Fibroblast of villous mesenchyme (primary cell): ENCODE data around the gene ZFAND6. TPM values are rescaled to one million over a fixed set of nuclear protein-coding genes. Genes with fewer than 3 reads are reported as not detected.

Experiments used
- DNase-seq: peaks from one replicate; pipeline ENCODE4 v3.0.0-alpha.2; 2010; ENCODE audit warnings: low read depth
- H3K4me3 ChIP-seq: 2 replicates; pipeline ENCODE4 v1.5.1; 2011; ENCODE audit warnings: low read depth, mild to moderate bottlenecking, low read length
- CTCF ChIP-seq: IDR thresholded peaks from 2 replicates; pipeline ENCODE4 v1.5.1; 2012; ENCODE audit warnings: low read depth, mild to moderate bottlenecking, low read length; ENCODE audit not compliant: insufficient read depth
- total RNA-seq: library from RNA; depleted of rRNA; stranded (reverse); fragments of >200 nt; gene quantifications from 2 replicates; pipeline ENCODE4 v1.2.3, GENCODE V29; 2012

Gene ZFAND6
- total RNA-seq, 1 donor, result 123 TPM

- TF ChIP-seq CTCF, result no peak
- no peak overlapping the region for H3K4me3 ChIP-seq
- no peak for DNase-seq
Observed at GRCh38 chr15:80081390-80081789, 21.9 kb downstream of the ZFAND6 start.

- TF ChIP-seq CTCF, result peak; percentile 40
- DNase-seq, result no peak
- no peak overlapping the region for H3K4me3 ChIP-seq
Observed at GRCh38 chr15:80087104-80087503, 27.6 kb downstream of the ZFAND6 start.

GRCh38 chr15:80090041-80090440, 30.6 kb downstream of the ZFAND6 start:
- no peak for DNase-seq
- no peak overlapping the region for H3K4me3 ChIP-seq
- TF ChIP-seq CTCF, result no peak

GRCh38 chr15:80090879-80091503, 31.5 kb downstream of the ZFAND6 start:
- no peak overlapping the region for H3K4me3 ChIP-seq
- no peak for DNase-seq
- TF ChIP-seq CTCF, result peak; percentile 48

- TF ChIP-seq CTCF, result no peak
- DNase-seq, result peak; percentile 80
- no peak overlapping the region for H3K4me3 ChIP-seq
Observed at GRCh38 chr15:80093854-80094418, 34.5 kb downstream of the ZFAND6 start.

GRCh38 chr15:80095511-80095910, 36.0 kb downstream of the ZFAND6 start:
- no peak for DNase-seq
- no peak overlapping the region for H3K4me3 ChIP-seq
- no peak for TF ChIP-seq CTCF

GRCh38 chr15:80095969-80096368, 36.5 kb downstream of the ZFAND6 start:
- H3K4me3 ChIP-seq, result no peak overlapping the region
- peak; percentile 27 for DNase-seq
- no peak for TF ChIP-seq CTCF
